ENCODE results near the gene RIMBP2.

RIMBP2 gene

DNA sequence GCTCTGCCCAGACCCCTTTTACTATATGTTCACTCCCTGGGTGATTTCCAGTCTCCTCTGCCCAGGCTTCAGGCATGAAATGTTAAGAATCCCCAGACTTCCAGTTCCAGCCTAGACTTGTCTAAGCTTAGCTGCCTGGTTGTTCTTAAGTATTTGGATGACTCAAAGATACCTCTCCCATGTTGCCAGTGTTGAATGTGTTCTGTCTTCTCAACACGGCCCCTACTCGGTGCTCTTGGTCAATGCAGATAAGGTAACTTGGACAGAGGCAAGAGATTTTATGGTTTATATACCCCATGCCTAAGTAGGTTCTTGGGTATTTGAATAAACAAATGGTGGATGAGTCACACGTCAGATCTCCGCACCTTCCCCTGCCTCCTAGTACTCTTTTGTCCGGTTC, 364.8 kb downstream of the RIMBP2 start:
- no peaks in the 10 kb centered on the region for H3K9me3 ChIP-seq (ENCODE audit: control insufficient read depth, low read length)
- no peaks in the 10 kb centered on the region for H3K27me3 ChIP-seq (ENCODE audit: control insufficient read depth, insufficient read depth, low read length)
- no peaks in the 10 kb centered on the region for H3K36me3 ChIP-seq (ENCODE audit: control insufficient read depth, insufficient read depth, low read length)
- no peak overlapping the region for H3K9ac ChIP-seq
- TF ChIP-seq, protein P1, sequence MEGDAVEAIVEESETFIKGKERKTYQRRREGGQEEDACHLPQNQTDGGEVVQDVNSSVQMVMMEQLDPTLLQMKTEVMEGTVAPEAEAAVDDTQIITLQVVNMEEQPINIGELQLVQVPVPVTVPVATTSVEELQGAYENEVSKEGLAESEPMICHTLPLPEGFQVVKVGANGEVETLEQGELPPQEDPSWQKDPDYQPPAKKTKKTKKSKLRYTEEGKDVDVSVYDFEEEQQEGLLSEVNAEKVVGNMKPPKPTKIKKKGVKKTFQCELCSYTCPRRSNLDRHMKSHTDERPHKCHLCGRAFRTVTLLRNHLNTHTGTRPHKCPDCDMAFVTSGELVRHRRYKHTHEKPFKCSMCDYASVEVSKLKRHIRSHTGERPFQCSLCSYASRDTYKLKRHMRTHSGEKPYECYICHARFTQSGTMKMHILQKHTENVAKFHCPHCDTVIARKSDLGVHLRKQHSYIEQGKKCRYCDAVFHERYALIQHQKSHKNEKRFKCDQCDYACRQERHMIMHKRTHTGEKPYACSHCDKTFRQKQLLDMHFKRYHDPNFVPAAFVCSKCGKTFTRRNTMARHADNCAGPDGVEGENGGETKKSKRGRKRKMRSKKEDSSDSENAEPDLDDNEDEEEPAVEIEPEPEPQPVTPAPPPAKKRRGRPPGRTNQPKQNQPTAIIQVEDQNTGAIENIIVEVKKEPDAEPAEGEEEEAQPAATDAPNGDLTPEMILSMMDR (IDR thresholded peaks at IDR 0.05) = no peak
- H3K79me2 ChIP-seq = no peaks in the 10 kb centered on the region
- no peak overlapping the region for H2AFZ ChIP-seq
- no peaks in the 10 kb centered on the region for H3K4me1 ChIP-seq
- no peak overlapping the region for H3K4me2 ChIP-seq (ENCODE audit: low read length)
- H3K4me3 ChIP-seq (ENCODE audit: low read depth, low read length) = no peak overlapping the region
- H3K27ac ChIP-seq = no peak overlapping the region

DNA sequence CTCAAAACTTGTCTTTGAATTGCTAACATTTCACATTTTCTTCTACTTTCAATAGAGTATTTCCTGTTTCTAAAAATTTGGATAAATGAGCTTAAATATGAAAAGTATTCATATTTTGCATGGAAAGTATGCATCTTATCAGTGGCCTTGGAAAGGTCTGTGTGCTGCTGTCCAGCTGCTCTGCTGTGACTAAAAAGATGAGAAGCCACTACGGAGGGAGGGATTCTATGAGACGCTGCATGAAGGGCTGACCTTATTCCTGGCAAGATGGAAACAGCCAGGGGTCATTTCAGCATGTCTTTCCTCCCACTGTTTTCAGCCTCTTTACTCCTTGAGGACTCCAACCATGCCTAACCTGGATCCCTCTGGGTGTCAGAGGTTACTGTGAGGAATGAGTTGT, 365.4 kb downstream of the RIMBP2 start:
- no peak overlapping the region for H3K4me3 ChIP-seq (ENCODE audit: low read depth, low read length)
- H3K36me3 ChIP-seq (ENCODE audit: control insufficient read depth, insufficient read depth, low read length) = no peaks in the 10 kb centered on the region
- no peaks in the 10 kb centered on the region for H3K4me1 ChIP-seq
- H3K27me3 ChIP-seq (ENCODE audit: control insufficient read depth, insufficient read depth, low read length) = no peaks in the 10 kb centered on the region
- no peaks in the 10 kb centered on the region for H3K79me2 ChIP-seq
- H3K9ac ChIP-seq = no peak overlapping the region
- TF ChIP-seq, protein P1 (IDR thresholded peaks at IDR 0.05) = no peak
- no peak overlapping the region for H2AFZ ChIP-seq
- no peaks in the 10 kb centered on the region for H3K9me3 ChIP-seq (ENCODE audit: control insufficient read depth, low read length)
- H3K4me2 ChIP-seq (ENCODE audit: low read length) = no peak overlapping the region
- no peak overlapping the region for H3K27ac ChIP-seq

DNA sequence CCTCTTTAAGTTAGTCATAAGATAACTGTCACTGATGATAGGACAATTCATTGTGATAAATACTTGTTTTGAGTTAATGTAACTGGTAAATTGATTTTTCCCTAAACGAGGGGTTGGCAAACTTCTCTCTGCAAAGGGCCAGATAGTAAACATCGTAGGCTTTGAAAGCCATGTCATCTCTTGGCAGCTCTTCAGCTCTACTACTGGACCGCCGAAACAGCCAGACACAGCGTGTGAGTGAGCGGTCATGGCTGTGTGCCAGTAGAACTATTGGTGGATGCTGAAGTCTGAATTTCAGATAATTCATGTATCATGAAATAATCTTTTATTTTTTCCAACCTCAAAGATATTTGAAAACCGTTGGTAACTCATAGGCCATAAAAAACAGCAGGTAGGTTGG, 368.5 kb downstream of the RIMBP2 start:
- H3K27me3 ChIP-seq (ENCODE audit: control insufficient read depth, insufficient read depth, low read length) = no peaks in the 10 kb centered on the region
- H3K9me3 ChIP-seq (ENCODE audit: control insufficient read depth, low read length) = no peaks in the 10 kb centered on the region
- H3K27ac ChIP-seq = no peak overlapping the region
- H3K36me3 ChIP-seq (ENCODE audit: control insufficient read depth, insufficient read depth, low read length) = no peaks in the 10 kb centered on the region
- no peak overlapping the region for H3K4me2 ChIP-seq (ENCODE audit: low read length)
- no peaks in the 10 kb centered on the region for H3K79me2 ChIP-seq
- no peak overlapping the region for H3K4me3 ChIP-seq (ENCODE audit: low read depth, low read length)
- no peak overlapping the region for H3K9ac ChIP-seq
- H3K4me1 ChIP-seq = no peaks in the 10 kb centered on the region
- H2AFZ ChIP-seq = no peak overlapping the region
- TF ChIP-seq, protein P1 (IDR thresholded peaks at IDR 0.05) = no peak

All from parathyroid adenoma (tissue), 2 donors.